ENCODE results near the gene SEC31A.
"Not testable (repeated sequence)": the region's sequence is repeated elsewhere in the genome, so short reads cannot be mapped to it uniquely, and the experiment has no call there.

SEC31A gene, protein sequence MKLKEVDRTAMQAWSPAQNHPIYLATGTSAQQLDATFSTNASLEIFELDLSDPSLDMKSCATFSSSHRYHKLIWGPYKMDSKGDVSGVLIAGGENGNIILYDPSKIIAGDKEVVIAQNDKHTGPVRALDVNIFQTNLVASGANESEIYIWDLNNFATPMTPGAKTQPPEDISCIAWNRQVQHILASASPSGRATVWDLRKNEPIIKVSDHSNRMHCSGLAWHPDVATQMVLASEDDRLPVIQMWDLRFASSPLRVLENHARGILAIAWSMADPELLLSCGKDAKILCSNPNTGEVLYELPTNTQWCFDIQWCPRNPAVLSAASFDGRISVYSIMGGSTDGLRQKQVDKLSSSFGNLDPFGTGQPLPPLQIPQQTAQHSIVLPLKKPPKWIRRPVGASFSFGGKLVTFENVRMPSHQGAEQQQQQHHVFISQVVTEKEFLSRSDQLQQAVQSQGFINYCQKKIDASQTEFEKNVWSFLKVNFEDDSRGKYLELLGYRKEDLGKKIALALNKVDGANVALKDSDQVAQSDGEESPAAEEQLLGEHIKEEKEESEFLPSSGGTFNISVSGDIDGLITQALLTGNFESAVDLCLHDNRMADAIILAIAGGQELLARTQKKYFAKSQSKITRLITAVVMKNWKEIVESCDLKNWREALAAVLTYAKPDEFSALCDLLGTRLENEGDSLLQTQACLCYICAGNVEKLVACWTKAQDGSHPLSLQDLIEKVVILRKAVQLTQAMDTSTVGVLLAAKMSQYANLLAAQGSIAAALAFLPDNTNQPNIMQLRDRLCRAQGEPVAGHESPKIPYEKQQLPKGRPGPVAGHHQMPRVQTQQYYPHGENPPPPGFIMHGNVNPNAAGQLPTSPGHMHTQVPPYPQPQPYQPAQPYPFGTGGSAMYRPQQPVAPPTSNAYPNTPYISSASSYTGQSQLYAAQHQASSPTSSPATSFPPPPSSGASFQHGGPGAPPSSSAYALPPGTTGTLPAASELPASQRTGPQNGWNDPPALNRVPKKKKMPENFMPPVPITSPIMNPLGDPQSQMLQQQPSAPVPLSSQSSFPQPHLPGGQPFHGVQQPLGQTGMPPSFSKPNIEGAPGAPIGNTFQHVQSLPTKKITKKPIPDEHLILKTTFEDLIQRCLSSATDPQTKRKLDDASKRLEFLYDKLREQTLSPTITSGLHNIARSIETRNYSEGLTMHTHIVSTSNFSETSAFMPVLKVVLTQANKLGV

DNA sequence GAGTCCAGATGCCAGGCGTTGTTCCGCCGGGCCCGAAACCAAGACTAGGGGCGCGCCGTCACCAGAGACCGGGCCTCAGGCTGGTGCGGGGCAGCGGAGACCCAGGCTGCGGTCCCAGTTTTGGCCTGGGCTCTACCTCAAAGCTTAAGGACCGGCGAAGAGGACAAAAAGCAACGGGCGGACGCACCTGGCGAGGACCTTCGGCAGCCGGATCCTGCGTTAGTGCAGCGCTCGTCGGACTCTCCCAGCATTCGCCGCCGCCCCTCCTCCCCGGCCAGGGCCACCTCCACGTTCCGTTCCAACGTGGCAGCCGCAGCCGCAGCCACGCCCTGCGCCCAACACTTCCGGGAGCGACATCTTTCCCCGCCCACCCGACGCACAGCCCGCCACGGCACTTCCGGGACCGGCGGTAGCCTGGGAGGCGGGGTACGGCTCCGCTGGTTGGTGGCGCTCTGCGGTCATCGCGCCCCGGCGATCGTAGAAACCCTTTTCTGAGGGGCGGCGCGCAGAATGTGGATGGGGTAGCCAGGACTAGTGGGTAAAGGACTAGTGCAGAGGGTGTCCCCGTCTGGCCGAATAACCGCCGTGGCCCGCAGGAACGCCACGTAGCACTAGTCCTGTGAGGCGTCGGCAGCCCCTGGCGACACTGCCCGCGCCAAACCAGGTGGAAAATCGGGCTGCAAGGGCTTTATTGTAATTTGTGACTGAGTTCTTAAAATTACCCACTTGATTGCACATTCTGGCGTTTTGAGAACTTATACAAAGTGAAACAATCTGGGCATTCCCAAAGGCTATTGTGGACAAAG, at the start of gene SEC31A:
SEC31A (minus strand) TSS at position 253 of the 806 bp plus-strand sequence. CDS start 9,217 bp downstream, outside the sequence.
- peak; percentile 94 to 95 for DNase-seq (ENCODE audit: low read depth in 2 of 2)

DNA sequence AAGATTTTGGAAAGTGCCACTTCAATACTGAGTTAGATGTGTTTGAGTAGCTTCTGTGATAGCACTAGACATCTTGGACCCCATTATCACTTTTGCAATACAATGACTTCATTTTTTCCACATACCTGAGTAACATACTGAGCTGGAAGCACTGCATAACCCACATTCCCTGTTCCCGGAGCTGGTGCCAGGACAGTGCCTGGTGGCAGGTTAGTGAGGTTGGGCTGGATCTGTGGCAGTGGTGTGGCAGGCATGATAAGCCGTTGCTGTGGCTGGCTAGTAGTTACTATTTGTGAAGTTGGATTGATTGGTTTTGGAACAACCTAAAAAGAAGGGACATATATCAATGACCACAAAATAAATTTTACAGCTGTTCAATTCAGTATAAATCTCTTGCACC, 48.5 kb upstream of the SEC31A start:
- DNase-seq (ENCODE audit: low read depth in 2 of 2), result no peak

DNA sequence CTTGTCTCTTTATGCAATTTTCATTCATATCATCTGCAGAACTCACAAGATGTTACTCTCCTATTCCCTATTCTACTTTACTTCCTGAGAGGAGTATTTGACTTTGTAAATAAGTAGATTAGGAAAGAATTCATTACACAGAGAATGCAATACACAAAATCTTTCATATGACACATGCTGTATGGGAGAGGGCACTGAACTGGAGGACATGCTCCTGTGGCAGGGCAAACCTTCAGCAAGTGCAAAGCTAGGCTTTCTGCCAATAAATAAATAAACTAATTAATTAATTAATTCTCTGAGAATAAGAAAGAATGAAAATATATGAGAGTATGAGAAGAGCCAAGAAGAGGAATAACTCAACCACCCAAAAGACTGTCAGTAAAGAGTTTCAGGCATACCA, 43.5 kb upstream of the SEC31A start:
- no peak for DNase-seq (ENCODE audit: low read depth in 2 of 2)

DNA sequence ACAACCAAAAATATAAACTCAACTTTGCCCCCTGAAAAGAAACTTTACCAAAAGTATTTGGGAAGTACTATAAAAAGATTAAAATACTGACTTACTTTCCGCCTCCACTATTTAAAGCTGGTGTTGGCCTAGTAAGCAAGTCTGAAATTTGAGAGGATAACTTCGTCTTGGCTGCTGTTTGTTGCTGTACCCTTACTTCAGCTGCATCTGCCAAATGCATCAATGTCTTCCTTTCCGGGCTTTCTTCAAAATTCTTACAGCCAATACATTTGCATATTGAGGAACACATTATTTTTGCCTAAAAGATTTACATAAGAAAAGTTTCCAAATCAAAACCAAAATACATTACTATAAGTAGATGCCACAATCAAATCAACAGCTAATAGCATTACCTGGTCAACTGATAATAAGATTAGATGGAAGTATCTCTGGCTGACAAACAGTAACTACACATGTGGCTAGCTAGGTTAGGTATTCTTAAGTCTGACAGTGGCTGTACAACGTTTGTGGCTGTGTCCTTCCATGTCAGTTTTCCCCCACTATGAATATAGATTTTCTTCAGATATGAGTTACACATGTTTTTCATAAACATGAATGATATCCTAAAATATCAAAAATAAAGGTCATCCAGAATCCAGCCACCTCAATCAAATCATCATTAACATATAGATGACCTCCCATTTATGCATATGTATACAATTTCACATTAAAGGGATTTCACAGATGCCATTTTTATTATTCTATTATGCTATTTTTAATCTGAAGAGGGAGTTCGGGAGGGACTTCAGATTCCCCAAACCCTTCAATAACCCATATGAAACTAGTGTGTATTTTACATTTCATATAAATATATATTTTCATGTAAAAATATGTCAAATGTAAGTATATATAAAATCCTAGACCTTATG, 40.1 kb upstream of the SEC31A start:
- no peak for DNase-seq (ENCODE audit: low read depth in 2 of 2)

DNA sequence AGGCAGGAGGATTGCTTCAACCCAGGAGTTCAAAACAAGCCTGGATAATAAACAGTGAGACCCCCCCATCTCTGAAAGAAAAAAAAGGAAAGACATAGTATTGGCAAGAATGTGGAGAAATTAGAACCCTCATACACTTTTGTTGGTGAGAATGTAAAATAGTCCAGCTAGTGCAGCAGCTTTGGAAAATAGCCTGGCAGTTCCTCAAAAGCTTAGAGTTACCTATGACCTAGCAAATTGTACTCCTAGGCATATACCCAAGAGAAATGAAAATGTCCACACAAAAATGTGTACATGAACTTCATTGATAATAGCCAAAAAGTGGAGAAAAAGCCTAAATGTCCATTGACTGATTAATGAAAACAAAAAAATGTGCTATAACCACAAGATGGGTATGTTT, 30.8 kb upstream of the SEC31A start:
- DNase-seq (ENCODE audit: low read depth in 2 of 2), result no peak

DNA sequence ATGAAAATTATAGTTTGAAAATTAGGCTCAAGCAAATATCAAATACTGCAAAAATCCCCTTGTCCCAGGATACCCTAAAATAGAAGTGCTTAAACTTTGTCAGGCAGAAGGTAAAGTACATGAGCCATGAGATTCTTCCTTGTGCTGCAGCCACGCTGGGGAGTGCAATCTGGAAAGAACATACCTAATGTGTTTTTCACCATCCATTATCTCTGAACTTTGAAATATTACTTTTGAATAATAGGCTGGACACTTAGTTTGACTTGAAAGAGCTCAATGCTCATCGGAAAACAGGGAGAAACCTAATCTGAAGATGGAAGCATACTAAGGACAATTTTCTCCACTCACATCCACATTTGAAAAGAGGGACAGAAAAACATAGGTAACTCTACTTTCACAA, 28.4 kb upstream of the SEC31A start:
- no peak for DNase-seq (ENCODE audit: low read depth in 2 of 2)

DNA sequence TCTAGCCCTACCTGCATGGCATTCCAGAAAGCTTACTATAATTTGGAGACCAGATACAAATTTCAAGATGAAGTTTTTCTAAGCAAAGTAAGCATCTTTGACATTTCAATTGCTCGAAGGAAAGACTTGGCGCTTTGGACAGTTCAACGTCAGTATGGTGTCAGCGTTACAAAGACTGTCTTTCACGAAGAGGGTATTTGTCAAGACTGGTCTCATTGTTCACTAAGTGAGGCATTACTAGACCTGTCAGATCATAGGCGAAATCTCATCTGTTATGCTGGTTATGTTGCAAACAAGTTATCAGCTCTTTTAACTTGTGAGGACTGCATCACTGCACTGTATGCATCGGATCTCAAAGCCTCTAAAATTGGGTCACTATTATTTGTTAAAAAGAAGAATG, 27.1 kb upstream of the SEC31A start:
- DNase-seq (ENCODE audit: low read depth in 2 of 2), result no peak

DNA sequence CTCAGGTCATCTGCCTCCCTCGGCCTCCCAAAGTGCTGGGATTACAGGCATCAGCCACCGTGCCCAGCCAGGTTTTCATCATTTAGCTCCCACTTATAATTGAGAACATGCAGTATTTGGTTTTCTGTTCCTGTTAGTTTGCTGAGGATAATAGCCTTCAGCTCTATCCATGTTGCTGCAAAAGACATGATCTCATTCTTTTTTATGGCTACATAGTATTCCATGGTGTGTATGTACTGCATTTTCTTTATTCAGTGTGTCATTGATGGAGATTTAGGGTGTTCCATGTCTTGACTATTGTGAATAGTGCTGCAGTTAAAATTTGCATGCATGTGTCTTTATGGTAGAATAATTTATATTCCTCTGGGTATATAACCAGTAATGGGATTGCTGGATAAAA, 23.0 kb upstream of the SEC31A start:
- not testable (repeated sequence) for DNase-seq (ENCODE audit: low read depth in 2 of 2)

DNA sequence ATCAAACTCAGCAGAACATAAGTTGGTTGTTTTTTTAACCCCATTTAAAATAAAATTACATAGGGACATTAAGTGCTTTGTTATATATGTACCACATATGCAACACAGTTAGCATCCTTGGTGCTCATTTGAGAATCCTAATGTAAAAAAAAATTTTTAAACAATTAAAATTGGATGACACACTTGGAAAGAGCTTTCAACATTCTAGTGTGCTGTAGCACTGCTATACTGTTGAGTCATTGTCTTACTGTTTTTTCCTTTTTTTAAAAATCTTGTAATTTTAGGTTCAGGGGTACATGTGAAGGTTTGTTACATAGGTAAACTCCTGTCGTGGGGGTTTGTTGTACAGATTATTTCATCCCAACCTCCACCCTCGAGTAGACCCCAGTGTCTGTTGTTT, 22.4 kb upstream of the SEC31A start:
- DNase-seq (ENCODE audit: low read depth in 2 of 2), result no peak

DNA sequence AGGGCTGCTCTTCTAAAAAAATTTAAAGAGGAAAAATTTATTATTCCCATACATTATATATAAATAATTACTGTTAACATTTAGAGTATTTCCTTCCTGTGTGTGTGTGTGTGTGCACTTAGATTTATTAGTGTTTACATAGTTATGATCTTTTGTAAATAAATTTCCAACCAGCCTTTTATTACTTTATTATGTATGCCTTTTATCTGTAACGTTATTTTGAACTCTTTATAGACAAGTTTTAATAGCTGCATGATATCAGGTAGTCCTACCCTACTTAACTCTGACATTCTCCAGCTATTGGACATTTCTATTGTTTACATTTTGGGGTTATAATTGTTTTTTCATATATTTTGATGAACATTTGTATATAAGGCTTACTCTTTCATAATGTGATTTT, 18.4 kb upstream of the SEC31A start:
- no peak for DNase-seq (ENCODE audit: low read depth in 2 of 2)

DNA sequence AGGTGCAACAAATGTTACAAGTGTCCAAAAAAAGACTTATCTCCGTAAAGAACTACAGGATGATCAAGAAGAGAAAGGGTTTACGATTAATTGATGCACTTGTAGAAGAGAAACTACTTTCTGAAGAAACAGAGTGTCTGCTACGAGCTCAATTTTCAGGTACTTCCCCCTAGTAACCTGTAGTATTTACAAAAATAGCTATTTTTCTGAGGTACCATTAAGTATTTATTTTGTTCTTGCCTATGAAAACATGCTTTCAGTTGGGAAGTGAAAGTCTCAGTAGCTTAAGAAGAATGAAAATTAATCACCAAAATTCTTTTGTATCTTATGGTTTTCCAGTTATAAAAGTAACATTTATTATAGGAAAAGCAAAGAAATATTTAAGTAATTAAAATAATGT, 15.5 kb upstream of the SEC31A start:
- DNase-seq (ENCODE audit: low read depth in 2 of 2), result no peak

DNA sequence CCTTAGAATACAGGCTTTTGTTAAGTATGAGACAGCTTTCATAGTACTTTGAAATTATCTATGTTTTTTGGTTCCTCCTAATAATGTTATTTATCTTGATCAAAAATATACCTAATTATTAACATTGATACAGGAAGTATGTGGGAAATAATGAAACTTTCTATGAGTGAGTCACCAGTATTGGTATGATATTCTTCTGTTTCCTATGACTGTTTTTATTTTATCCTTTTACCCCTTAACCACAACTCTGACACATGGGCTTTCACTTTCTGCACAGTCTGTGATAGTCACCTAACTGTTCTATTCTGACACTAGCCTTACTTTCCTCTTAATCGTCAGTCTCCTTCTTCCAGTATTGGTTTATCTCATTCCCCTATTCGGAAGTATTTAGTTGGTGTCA, 14.3 kb upstream of the SEC31A start:
- no peak for DNase-seq (ENCODE audit: low read depth in 2 of 2)

DNA sequence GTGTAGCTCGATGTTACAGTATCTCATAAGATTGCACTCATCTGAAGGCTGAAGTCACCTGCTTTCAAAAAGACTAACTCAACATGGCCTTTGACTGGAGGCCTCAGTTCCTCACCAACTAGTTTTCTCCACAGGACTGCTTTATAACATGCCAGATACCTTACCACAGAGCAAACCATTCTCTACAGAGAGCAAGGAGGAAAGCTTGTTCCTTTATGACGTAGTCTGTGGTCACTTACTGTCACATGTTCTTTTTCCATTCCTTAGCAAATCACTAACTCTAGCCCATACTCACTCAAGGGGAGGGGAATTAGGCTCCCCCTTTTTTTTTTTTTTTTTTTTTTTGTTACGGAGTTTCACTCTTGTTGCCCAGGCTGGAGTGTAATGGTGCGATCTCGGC, 12.8 kb upstream of the SEC31A start:
- no peak for DNase-seq (ENCODE audit: low read depth in 2 of 2)

DNA sequence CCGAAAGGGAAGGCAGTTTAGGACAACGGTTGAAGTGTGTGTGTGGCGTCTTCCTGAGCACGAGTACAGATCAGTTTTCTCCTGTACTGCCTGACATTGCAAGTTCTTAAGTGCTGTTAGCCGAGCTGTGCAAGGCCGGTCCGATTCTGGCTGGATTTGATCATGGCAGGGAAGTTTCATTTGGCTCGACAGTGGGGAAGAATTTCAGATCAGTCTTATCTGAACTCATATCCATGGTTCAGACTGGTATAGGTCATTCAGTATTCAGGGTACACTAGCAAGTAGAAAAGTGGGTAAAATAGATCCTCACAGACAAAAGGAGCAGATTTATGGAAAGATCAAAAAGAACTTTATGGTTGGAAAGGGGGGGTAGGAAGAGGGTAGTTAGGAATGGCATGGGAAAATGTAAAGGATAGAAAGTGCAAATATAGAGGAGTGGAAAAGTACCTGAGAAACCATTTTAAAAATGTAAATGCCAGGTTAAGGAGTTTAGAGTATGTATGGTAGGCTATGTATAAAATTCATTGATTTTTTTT, 10.3 kb upstream of the SEC31A start:
- no peak for DNase-seq (ENCODE audit: low read depth in 2 of 2)

DNA sequence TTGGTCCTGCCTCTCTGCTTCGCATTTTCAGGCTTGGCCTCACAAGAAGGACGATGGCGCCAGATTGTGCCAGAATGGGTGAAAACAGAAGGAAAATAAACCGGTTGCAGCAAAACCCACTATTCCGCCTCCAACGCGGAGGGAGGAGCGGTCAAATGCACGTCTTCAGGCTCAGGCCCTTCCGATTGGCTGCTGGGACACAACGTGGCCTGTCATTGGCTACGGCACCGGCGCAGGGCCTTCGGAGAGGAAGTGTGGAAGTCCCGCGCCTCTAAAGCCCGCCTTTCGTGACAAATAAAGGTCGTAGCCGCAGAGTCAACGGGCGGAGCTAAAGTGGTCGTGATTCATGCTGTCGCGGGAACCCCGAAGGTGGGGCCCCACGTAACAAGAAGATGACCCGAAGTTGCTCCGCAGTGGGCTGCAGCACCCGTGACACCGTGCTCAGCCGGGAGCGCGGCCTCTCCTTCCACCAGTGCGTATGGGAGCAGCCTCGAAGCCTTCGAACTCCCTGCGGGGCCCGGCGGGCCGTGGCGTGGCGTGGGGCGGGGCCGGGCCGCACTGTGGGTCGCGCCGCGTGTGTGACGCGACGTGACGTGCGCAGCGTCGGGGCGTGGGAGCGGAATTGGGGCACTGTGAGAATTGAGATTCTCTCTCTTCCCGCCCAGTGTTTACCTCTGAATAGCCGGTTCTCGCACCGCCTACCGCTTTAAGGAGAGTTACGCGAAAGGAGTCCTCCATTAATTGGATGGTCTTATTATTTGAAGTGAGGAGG, 9.6 kb upstream of the SEC31A start, which contains the start of gene THAP9:
THAP9 (plus strand) TSS at position 325 of the 772 bp plus-strand sequence; CDS start at position 393, 68 bp downstream.
- peak; percentile 93 to 94 for DNase-seq (ENCODE audit: low read depth in 2 of 2)

DNA sequence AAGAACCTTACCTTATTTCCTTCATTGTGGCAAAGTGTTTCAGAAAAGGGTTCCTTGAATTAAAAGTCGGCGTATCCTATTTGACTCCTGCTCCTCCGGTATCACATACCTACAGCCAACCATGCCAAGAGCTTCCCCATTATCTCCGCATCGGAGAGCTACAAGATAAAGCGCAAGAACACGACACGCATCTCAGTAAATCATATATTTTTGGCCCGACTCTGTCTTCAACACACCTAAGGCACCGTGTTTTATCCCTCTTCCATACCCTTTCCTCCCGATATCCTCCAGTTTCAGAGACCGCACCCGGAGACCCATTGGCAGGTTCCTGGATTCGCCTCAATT, 9.1 kb upstream of the SEC31A start:
- DNase-seq (ENCODE audit: low read depth in 2 of 2), result no peak

DNA sequence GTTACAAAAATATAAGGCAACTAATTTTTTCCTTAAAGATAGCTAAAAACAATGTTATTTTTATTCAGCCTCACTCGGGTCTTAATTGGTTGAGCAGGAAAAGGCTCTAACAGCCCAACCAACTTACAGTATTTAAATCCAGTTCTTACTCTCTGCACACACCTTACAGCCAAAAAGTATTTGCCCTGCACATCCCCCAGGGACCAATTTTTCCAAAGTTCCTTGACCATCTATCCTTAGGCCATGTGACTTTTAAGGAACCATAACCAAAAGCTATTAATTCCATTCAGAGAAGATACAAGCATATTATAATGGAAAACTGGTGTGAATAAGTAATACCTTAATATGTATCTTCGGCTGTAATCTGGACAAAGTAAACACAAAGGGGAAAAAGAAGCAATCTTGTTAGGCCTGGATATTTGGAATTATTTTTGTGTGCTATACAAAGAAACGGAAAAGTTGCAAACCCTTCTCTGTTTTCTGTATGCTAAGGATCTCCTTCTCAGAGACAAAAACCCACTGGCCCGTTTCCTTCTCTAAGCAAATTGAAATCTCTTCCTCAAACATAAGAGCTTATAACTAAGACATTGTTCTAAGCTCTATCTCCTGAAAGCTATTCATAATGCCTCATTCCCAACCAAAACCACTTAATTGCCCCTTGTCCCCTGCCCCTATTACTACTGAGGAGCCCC, 8.6 kb upstream of the SEC31A start:
- DNase-seq (ENCODE audit: low read depth in 2 of 2), result no peak

Data from stimulated activated CD8-positive, alpha-beta memory T cell treated with anti-CD3 and anti-CD28 coated beads, Interleukin-7, amount 100 ng/mL, for 1 hour (primary cell).